ENCODE data around the gene TREH. TPM values are rescaled to one million over a fixed set of nuclear protein-coding genes. Genes with fewer than 3 reads are reported as not detected.
"Not testable (repeated sequence)": the region's sequence is repeated elsewhere in the genome, so short reads cannot be mapped to it uniquely, and the experiment has no call there.

TREH gene
- total and polyA plus RNA-seq, 2 experiments from 2014 or later: 0.36 TPM; not detected in 1

DNA sequence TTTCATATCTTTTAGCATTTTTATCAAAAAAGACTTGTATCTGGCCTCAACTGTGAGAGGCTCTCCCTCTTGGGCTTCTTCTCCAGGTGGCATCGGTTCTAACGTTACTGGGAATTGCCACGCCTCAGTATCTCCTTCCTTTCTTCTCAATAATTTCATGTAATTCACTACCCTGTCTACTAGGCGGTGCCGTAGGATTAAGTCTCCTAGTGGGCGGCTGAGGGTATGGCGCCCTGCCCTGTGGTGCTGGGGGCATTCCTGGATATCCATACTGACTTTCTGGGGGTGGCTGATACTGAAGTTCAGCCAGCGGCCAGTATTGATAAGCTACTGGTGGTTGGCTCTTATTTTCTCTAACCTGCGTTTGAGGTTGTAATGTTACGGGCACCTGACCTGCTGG lies 48.7 kb upstream of the TREH start:
- ATAC-seq; H3K27me3 ChIP-seq (ENCODE audit: insufficient read depth); H3K27ac Mint-ChIP-seq; H3K27me3 Mint-ChIP-seq (ENCODE audit: insufficient read depth, low read depth, poor library complexity); H2AFZ ChIP-seq; DNase-seq (ENCODE audit: low spot score); H3F3A ChIP-seq (replicated peaks; ENCODE audit: low read depth); H4K20me1 ChIP-seq (replicated peaks; ENCODE audit: insufficient read depth); H3K9me2 ChIP-seq (ENCODE audit: insufficient read depth): not testable (repeated sequence)
- peaks cover 60% of the 10 kb centered on the region for H3K4me1 ChIP-seq (ENCODE audit: insufficient read depth)
- peaks cover 55% of the 10 kb centered on the region for H3K4me1 Mint-ChIP-seq
- TF ChIP-seq, protein P1, sequence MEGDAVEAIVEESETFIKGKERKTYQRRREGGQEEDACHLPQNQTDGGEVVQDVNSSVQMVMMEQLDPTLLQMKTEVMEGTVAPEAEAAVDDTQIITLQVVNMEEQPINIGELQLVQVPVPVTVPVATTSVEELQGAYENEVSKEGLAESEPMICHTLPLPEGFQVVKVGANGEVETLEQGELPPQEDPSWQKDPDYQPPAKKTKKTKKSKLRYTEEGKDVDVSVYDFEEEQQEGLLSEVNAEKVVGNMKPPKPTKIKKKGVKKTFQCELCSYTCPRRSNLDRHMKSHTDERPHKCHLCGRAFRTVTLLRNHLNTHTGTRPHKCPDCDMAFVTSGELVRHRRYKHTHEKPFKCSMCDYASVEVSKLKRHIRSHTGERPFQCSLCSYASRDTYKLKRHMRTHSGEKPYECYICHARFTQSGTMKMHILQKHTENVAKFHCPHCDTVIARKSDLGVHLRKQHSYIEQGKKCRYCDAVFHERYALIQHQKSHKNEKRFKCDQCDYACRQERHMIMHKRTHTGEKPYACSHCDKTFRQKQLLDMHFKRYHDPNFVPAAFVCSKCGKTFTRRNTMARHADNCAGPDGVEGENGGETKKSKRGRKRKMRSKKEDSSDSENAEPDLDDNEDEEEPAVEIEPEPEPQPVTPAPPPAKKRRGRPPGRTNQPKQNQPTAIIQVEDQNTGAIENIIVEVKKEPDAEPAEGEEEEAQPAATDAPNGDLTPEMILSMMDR (conservative IDR thresholded peaks at IDR 0.05; ENCODE audit: low read depth in 2 of 2): peak; percentile 47 to 58
- peaks cover 28% of the 10 kb centered on the region for H3K36me3 ChIP-seq (ENCODE audit: insufficient read depth)
- peak overlapping the region; percentile 12; the same call in 1 of the 3 replicates for H3K4me3 Mint-ChIP-seq
- H3K9me3 Mint-ChIP-seq: peaks cover 42% of the 10 kb centered on the region
- peak overlapping the region; percentile 74 for H3K4me2 ChIP-seq
- H3K4me3 ChIP-seq: 0 out of 2 replicates have a peak overlapping the region, but pooled peaks have one; percentile 37
- H3K79me2 ChIP-seq (replicated peaks; ENCODE audit: insufficient read depth): peaks cover 88% of the 10 kb centered on the region
- peaks cover 62% of the 10 kb centered on the region for H3K36me3 Mint-ChIP-seq (ENCODE audit: low read depth)
- peak overlapping the region; percentile 96 for H3K27ac ChIP-seq (ENCODE audit: low read depth)

DNA sequence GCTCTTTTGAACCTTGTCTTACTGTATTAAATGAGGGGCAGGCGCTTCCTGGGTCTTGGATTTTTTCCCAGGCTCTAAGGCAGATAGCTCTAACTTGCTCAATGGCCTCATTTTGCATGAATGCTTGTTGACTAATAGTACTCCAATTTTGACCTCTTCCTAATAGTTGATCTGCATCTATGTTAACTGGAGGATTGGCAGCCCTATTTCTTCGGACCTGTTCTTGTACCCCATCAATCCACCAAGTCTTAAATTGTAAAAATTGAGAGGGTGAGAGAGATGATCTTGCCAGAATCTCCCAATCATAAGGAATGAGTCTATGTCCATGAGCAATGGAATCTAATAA lies 48.2 kb upstream of the TREH start:
- not testable (repeated sequence) for ATAC-seq; DNase-seq (ENCODE audit: low spot score); H3K27me3 ChIP-seq (ENCODE audit: insufficient read depth); H2AFZ ChIP-seq; H4K20me1 ChIP-seq (replicated peaks; ENCODE audit: insufficient read depth); H3K27me3 Mint-ChIP-seq (ENCODE audit: insufficient read depth, low read depth, poor library complexity); H3K27ac Mint-ChIP-seq; H3F3A ChIP-seq (replicated peaks; ENCODE audit: low read depth); H3K4me3 Mint-ChIP-seq; H3K4me3 ChIP-seq; H3K9me2 ChIP-seq (ENCODE audit: insufficient read depth)
- peak overlapping the region; percentile 96; the same call in 1 of the 2 replicates for H3K27ac ChIP-seq (ENCODE audit: low read depth)
- H3K9me3 Mint-ChIP-seq: peaks cover 41% of the 10 kb centered on the region
- H3K4me2 ChIP-seq: peak overlapping the region; percentile 67
- peaks cover 58% of the 10 kb centered on the region for H3K36me3 Mint-ChIP-seq (ENCODE audit: low read depth)
- peaks cover 57% of the 10 kb centered on the region for H3K4me1 Mint-ChIP-seq
- H3K4me1 ChIP-seq (ENCODE audit: insufficient read depth): peaks cover 64% of the 10 kb centered on the region
- H3K79me2 ChIP-seq (replicated peaks; ENCODE audit: insufficient read depth): peaks cover 88% of the 10 kb centered on the region
- H3K36me3 ChIP-seq (ENCODE audit: insufficient read depth): peaks cover 25% of the 10 kb centered on the region

DNA sequence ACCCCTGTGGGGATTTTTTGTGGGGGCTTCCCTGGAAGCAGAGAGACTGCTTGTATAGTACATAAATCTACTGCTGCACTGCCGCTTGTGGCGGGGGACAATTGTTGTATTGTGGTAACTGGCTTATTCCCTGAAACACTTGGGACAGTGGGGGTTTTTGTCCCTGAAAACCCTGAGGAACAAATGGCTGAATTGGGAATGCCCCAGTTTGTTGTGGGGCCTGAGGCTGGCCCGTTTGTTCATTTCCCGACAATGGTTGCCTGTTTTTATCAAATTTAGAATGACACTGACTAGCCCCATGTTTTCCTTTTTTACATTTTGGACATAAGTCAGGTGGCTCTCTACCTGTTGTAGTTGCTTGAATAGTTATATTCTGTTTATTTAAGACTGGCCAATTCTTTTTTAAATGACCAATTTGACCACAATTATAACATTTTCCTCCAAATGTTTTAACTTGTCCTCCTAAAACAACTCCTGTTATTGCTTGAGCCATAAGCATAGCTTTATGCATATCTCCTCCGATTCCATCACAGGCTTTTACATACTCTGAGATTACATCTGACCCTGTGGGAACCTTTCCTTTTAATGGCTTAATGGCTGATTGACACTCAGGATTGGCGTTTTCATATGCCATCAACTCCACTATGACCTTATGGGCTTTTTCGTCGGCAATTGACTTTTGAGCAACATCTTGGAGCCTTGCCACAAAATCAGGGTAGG lies 47.7 kb upstream of the TREH start:
- peaks cover 20% of the 10 kb centered on the region for H3K36me3 ChIP-seq (ENCODE audit: insufficient read depth)
- H3K27ac ChIP-seq (ENCODE audit: low read depth): peak overlapping the region; percentile 96
- H3K27ac Mint-ChIP-seq; DNase-seq (ENCODE audit: low spot score); H3K27me3 ChIP-seq (ENCODE audit: insufficient read depth); H3F3A ChIP-seq (replicated peaks; ENCODE audit: low read depth); H4K20me1 ChIP-seq (replicated peaks; ENCODE audit: insufficient read depth); H3K4me3 Mint-ChIP-seq; ATAC-seq; H2AFZ ChIP-seq; H3K9me2 ChIP-seq (ENCODE audit: insufficient read depth); H3K4me3 ChIP-seq; H3K27me3 Mint-ChIP-seq (ENCODE audit: insufficient read depth, low read depth, poor library complexity): not testable (repeated sequence)
- peaks cover 88% of the 10 kb centered on the region for H3K79me2 ChIP-seq (replicated peaks; ENCODE audit: insufficient read depth)
- Mint-ChIP-seq H3K4me1 (peaks cover 62% of the 10 kb centered on the region), H3K36me3 (ENCODE audit: low read depth) (peaks cover 58% of the 10 kb centered on the region), H3K9me3 (peaks cover 36% of the 10 kb centered on the region)
- H3K4me1 ChIP-seq (ENCODE audit: insufficient read depth): peaks cover 69% of the 10 kb centered on the region
- H3K4me2 ChIP-seq: peak overlapping the region; percentile 67

DNA sequence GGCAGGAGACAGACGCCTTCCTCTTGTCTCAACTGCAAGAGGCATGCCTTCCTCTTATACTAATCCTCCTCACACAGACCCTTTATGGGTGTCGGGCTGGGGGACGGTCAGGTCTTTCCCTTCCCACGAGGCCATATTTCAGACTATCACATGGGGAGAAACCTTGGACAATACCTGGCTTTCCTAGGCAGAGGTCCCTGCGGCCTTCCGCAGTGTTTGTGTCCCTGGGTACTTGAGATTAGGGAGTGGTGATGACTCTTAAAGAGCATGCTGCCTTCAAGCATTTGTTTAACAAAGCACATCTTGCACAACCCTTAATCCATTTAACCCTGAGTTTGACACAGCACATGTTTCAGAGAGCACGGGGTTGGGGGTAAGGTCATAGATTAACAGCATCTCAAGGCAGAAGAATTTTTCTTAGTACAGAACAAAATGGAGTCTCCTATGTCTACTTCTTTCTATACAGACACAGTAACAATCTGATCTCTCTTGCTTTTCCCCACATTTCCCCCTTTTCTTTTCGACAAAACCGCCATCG lies 42.1 kb upstream of the TREH start:
- H3K27me3 ChIP-seq (ENCODE audit: insufficient read depth); H3K36me3 ChIP-seq (ENCODE audit: insufficient read depth); ATAC-seq; H4K20me1 ChIP-seq (replicated peaks; ENCODE audit: insufficient read depth); H3K9me3 Mint-ChIP-seq; H2AFZ ChIP-seq; DNase-seq (ENCODE audit: low spot score); H3K9me2 ChIP-seq (ENCODE audit: insufficient read depth); H3F3A ChIP-seq (replicated peaks; ENCODE audit: low read depth); H3K4me3 ChIP-seq: not testable (repeated sequence)
- Histone ChIP-seq H3K4me1 (ENCODE audit: insufficient read depth) (peaks cover 76% of the 10 kb centered on the region), H3K79me2 (replicated peaks; ENCODE audit: insufficient read depth) (peaks cover 75% of the 10 kb centered on the region), H3K4me2 (peak overlapping the region; percentile 67; the same call in 1 of the 2 replicates), H3K27ac (ENCODE audit: low read depth) (peak overlapping the region; percentile 87; the same call in 1 of the 2 replicates)
- Mint-ChIP-seq H3K4me3 (peak overlapping the region; percentile 58), H3K27me3 (ENCODE audit: insufficient read depth, low read depth, poor library complexity) (peaks cover 10% of the 10 kb centered on the region), H3K4me1 (peaks cover 82% of the 10 kb centered on the region), H3K36me3 (ENCODE audit: low read depth) (peaks cover 38% of the 10 kb centered on the region), H3K27ac (peak overlapping the region; percentile 73; the same call in 1 of the 2 replicates)

DNA sequence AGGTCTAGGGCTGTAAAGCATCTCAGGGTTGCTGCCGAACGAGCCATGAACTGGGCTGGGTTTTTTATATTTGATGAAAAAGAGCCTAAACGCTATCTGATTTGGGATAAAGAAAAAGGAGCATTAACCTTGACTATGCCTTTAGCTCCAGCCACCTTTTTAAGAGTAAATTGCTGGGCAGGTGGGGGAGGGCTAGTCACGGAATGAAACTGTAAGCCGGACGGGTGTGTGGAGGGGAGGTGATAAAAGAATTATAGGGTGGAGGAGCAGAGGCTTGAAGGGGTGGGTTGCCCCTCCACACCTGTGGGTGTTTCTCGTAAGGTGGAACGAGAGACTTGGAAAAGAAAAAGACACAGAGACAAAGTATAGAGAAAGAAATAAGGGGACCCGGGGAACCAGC lies 41.3 kb upstream of the TREH start:
- Mint-ChIP-seq H3K4me3 (peak overlapping the region; percentile 93), H3K4me1 (peaks cover 80% of the 10 kb centered on the region), H3K36me3 (ENCODE audit: low read depth) (peaks cover 38% of the 10 kb centered on the region), H3K27me3 (ENCODE audit: insufficient read depth, low read depth, poor library complexity) (peaks cover 13% of the 10 kb centered on the region), H3K27ac (peak overlapping the region; percentile 100)
- peak overlapping the region; percentile 98 for H3K27ac ChIP-seq (ENCODE audit: low read depth)
- H3K4me2 ChIP-seq: peak overlapping the region; percentile 84
- not testable (repeated sequence) for H3K27me3 ChIP-seq (ENCODE audit: insufficient read depth); H3F3A ChIP-seq (replicated peaks; ENCODE audit: low read depth); H2AFZ ChIP-seq; H3K9me2 ChIP-seq (ENCODE audit: insufficient read depth); DNase-seq (ENCODE audit: low spot score); H3K36me3 ChIP-seq (ENCODE audit: insufficient read depth); H3K9me3 Mint-ChIP-seq; H4K20me1 ChIP-seq (replicated peaks; ENCODE audit: insufficient read depth)
- ATAC-seq: peak; percentile 11; the same call in 2 of the 3 replicates
- H3K4me3 ChIP-seq: peak overlapping the region; percentile 62
- H3K79me2 ChIP-seq (replicated peaks; ENCODE audit: insufficient read depth): peaks cover 69% of the 10 kb centered on the region
- peaks cover 69% of the 10 kb centered on the region for H3K4me1 ChIP-seq (ENCODE audit: insufficient read depth)
